ENCODE measurements around the gene RELL2. TPM values are rescaled to one million over a fixed set of nuclear protein-coding genes. Genes with fewer than 3 reads are reported as not detected.

Gene RELL2
- total RNA-seq = 1 to 10 TPM; 4.8 to 7.3 TPM

GRCh38 chr5:141636413-141637122 lies at the start of gene RELL2, which contains the start of gene HDAC3:
Gene RELL2, plus strand, starts transcription at chr5:141636997. Its CDS starts 1,229 bp downstream, at chr5:141638226.
Gene HDAC3, minus strand, starts transcription at chr5:141636849. Its CDS starts 59 bp downstream, at chr5:141636790.

GRCh38 chr5:141618804-141619554 lies 17.8 kb upstream of the RELL2 start, which contains the start of gene DIAPH1:
Gene DIAPH1, minus strand, starts transcription at chr5:141619000. Its CDS starts 86 bp downstream, at chr5:141618914.

GRCh38 chr5:141650851-141651727 lies 14.3 kb downstream of the RELL2 start, which contains the start of gene FCHSD1:
Gene FCHSD1, minus strand, starts transcription at chr5:141651418. Its CDS starts 50 bp downstream, at chr5:141651368.

GRCh38 chr5:141681695-141682641 lies 45.2 kb downstream of the RELL2 start, which contains the start of gene ARAP3:
Gene ARAP3, minus strand, starts transcription at chr5:141682230. Its CDS starts 1,744 bp downstream, at chr5:141680486.

Small RNA genes within 50 kb of the gene (small RNA-seq; reads per million reads assigned to genes)
- 0 reads per million in 2 donors for gene RPS27AP10

Other genes with a start within 250 kb of the RELL2 start
- 1 to 10 TPM; 5.3 to 5.9 TPM for gene PCDHGB4, start 249.3 kb upstream of the RELL2 start, total RNA-seq
- under 1 TPM; 0.34 to 0.67 TPM for gene PCDHGA8, start 244.4 kb upstream of the RELL2 start, total RNA-seq
- 10 to 100 TPM in 1 of 2 donors, 1 to 10 TPM in 1; 8.7 to 12.0 TPM for gene PCDHGB5, start 239.1 kb upstream of the RELL2 start, total RNA-seq
- gene PCDHGA9, start 234.2 kb upstream of the RELL2 start, total RNA-seq = 1 to 10 TPM in 1 of 2 donors, under 1 TPM in 1; 1.00 to 1.4 TPM
- gene PCDHGB6, start 229.0 kb upstream of the RELL2 start, total RNA-seq = 1 to 10 TPM; 1.4 to 1.7 TPM
- gene PCDHGA10, start 224.0 kb upstream of the RELL2 start, total RNA-seq = 1 to 10 TPM; 4.5 to 5.0 TPM
- gene PCDHGB7, start 219.3 kb upstream of the RELL2 start, total RNA-seq = 1 to 10 TPM; 3.7 to 3.8 TPM
- 1 to 10 TPM; 3.7 to 4.8 TPM for gene PCDHGA11, start 215.9 kb upstream of the RELL2 start, total RNA-seq
- 10 to 100 TPM; 28.0 to 36.8 TPM for gene PCDHGA12, start 206.5 kb upstream of the RELL2 start, total RNA-seq
- gene PCDHGC3, start 161.0 kb upstream of the RELL2 start, total RNA-seq = 10 to 100 TPM; 50.2 to 64.6 TPM
- gene PCDHGC4, start 152.0 kb upstream of the RELL2 start, total RNA-seq = 1 to 10 TPM; 1.4 to 1.7 TPM
- 1 to 10 TPM; 1.0 to 2.0 TPM for gene PCDHGC5, start 147.9 kb upstream of the RELL2 start, total RNA-seq
- gene DIAPH1, start 18.0 kb upstream of the RELL2 start, total RNA-seq = 10 to 100 TPM; 12.4 to 23.3 TPM
- 10 to 100 TPM; 47.5 to 50.3 TPM for gene HDAC3, start 148 bp upstream of the RELL2 start, total RNA-seq
- gene FCHSD1, start 14.4 kb downstream of the RELL2 start, total RNA-seq = 10 to 100 TPM; 20.0 to 22.3 TPM
- gene ARAP3, start 45.2 kb downstream of the RELL2 start, total RNA-seq = 10 to 100 TPM in 1 of 2 donors, 1 to 10 TPM in 1; 7.6 to 10.3 TPM
- gene PCDH1, start 241.4 kb downstream of the RELL2 start, total RNA-seq = under 1 TPM; 0.34 to 1.00 TPM

All from melanocyte of skin (primary cell).